Nephron (organoid): ENCODE data around the gene EFNB1.
A peak's percentile ranks its signal among the peaks of the same experiment; 100 is the strongest.

ENCODE experiments used
- H3K27ac Mint-ChIP-seq, 3 experiments: 2 replicates each; pipeline ENCODE4 v1.8.0; 2020; ENCODE audit warnings: mixed read lengths in 3 of 3, mild to moderate bottlenecking in 2 of 3, moderate library complexity in 1 of 3
- H3K27me3 Mint-ChIP-seq: 2 replicates; pipeline ENCODE4 v1.8.0; 2021; ENCODE audit warnings: low read depth, mild to moderate bottlenecking, moderate library complexity, mixed read lengths
- H3K36me3 Mint-ChIP-seq: 2 replicates; pipeline ENCODE4 v1.8.0; 2020; ENCODE audit warnings: low read depth, mixed read lengths
- H3K4me1 Mint-ChIP-seq: 2 replicates; pipeline ENCODE4 v1.8.0; 2020; ENCODE audit warnings: mixed read lengths
- H3K4me3 Mint-ChIP-seq, 3 experiments: 2 replicates each; pipeline ENCODE4 v1.8.0; 2020; ENCODE audit warnings: mild to moderate bottlenecking in 3 of 3, mixed read lengths in 3 of 3, moderate library complexity in 2 of 3
- H3K9me3 Mint-ChIP-seq: 2 replicates; pipeline ENCODE4 v1.8.0; 2020; ENCODE audit warnings: mixed read lengths
- CTCF ChIP-seq, 3 experiments: fragments of 200-600 bp; sonication (generic); IDR thresholded peaks; one replicate each; pipeline ENCODE4 v1.5.0; 2021; ENCODE audit warnings: antibody characterized with exemption in 3 of 3; ENCODE audit not compliant: unreplicated experiment in 3 of 3

The EFNB1 gene

GRCh38 chrX:68848189-68848940, 19.5 kb downstream of the EFNB1 start:
- H3K4me3 Mint-ChIP-seq = no peak overlapping the region
- H3K36me3 Mint-ChIP-seq = peaks cover 4% of the 10 kb centered on the region
- TF ChIP-seq CTCF (IDR thresholded peaks at IDR 0.05; ENCODE audit: unreplicated experiment in 3 of 3) = no peak
- H3K27ac Mint-ChIP-seq = peak overlapping the region; percentile 12 to 86 (median 59)
- H3K27me3 Mint-ChIP-seq = no peaks in the 10 kb centered on the region
- H3K4me1 Mint-ChIP-seq = peaks cover 23% of the 10 kb centered on the region
- H3K9me3 Mint-ChIP-seq = peaks cover 2% of the 10 kb centered on the region

- peaks cover 26% of the 10 kb centered on the region for H3K4me1 Mint-ChIP-seq
- H3K4me3 Mint-ChIP-seq = no peak overlapping the region
- no peak for TF ChIP-seq CTCF (IDR thresholded peaks at IDR 0.05; ENCODE audit: unreplicated experiment in 3 of 3)
- peaks cover 2% of the 10 kb centered on the region for H3K9me3 Mint-ChIP-seq
- H3K27me3 Mint-ChIP-seq = no peaks in the 10 kb centered on the region
- H3K27ac Mint-ChIP-seq = peak overlapping the region in 2 of 3 experiments; percentile 49 to 62
- H3K36me3 Mint-ChIP-seq = no peaks in the 10 kb centered on the region
Observed at GRCh38 chrX:68851082-68851481, 22.3 kb downstream of the EFNB1 start.

GRCh38 chrX:68852046-68852445, 23.2 kb downstream of the EFNB1 start:
- Mint-ChIP-seq H3K36me3 (no peaks in the 10 kb centered on the region), H3K27me3 (no peaks in the 10 kb centered on the region), H3K27ac (peak overlapping the region; percentile 24 to 49 (median 46)), H3K4me3 (peak overlapping the region in 1 of 3 experiments; percentile 14), H3K4me1 (peaks cover 17% of the 10 kb centered on the region), H3K9me3 (peaks cover 2% of the 10 kb centered on the region)
- TF ChIP-seq CTCF (IDR thresholded peaks at IDR 0.05; ENCODE audit: unreplicated experiment in 3 of 3) = no peak

- no peaks in the 10 kb centered on the region for H3K36me3 Mint-ChIP-seq
- no peak overlapping the region for H3K27ac Mint-ChIP-seq
- peaks cover 7% of the 10 kb centered on the region for H3K9me3 Mint-ChIP-seq
- no peak overlapping the region for H3K4me3 Mint-ChIP-seq
- no peak for TF ChIP-seq CTCF (IDR thresholded peaks at IDR 0.05; ENCODE audit: unreplicated experiment in 3 of 3)
- no peaks in the 10 kb centered on the region for H3K27me3 Mint-ChIP-seq
- H3K4me1 Mint-ChIP-seq = peaks cover 17% of the 10 kb centered on the region
Observed at GRCh38 chrX:68853665-68854251, 24.9 kb downstream of the EFNB1 start.

- Mint-ChIP-seq H3K4me3 (no peak overlapping the region), H3K27me3 (no peaks in the 10 kb centered on the region), H3K27ac (peak overlapping the region; percentile 63 to 92 (median 87)), H3K4me1 (peaks cover 55% of the 10 kb centered on the region), H3K9me3 (no peaks in the 10 kb centered on the region), H3K36me3 (no peaks in the 10 kb centered on the region)
- no peak for TF ChIP-seq CTCF (IDR thresholded peaks at IDR 0.05; ENCODE audit: unreplicated experiment in 3 of 3)
Observed at GRCh38 chrX:68865300-68865699, 36.5 kb downstream of the EFNB1 start.
